Lower leg skin (tissue), 4 donors: ENCODE data around the gene TIMM17A. TPM values are rescaled to one million over a fixed set of nuclear protein-coding genes. Genes with fewer than 3 reads are reported as not detected.
"Not testable (repeated sequence)": the region's sequence is repeated elsewhere in the genome, so short reads cannot be mapped to it uniquely, and the experiment has no call there.

Source experiments
- DNase-seq, 2 donors: peaks; one replicate each; pipeline ENCODE4 v3.0.0-alpha.2; 2019; ENCODE audit warnings: low spot score in 2 of 2
- H3K4me3 ChIP-seq: fragments of 200-600 bp; sonication (generic); 2 replicates; pipeline ENCODE4 v1.5.1; 2017; ENCODE audit warnings: mild to moderate bottlenecking, low read depth; ENCODE audit not compliant: poor library complexity, severe bottlenecking
- CTCF ChIP-seq, 3 donors: fragments of 450-650 bp; IDR thresholded peaks; one replicate each; pipeline ENCODE4 v1.5.1; 2016; ENCODE audit warnings: antibody characterized with exemption in 3 of 3, mild to moderate bottlenecking in 3 of 3, moderate library complexity in 2 of 3
- POLR2A ChIP-seq, 2 donors: fragments of 450-650 bp; IDR thresholded peaks; one replicate each; pipeline ENCODE4 v1.6.1; 2016 to 2017; ENCODE audit warnings: antibody characterized with exemption in 2 of 2, mild to moderate bottlenecking in 1 of 2, moderate library complexity in 1 of 2
- WGBS, 2 donors: methylation state at CpG; one replicate each; pipeline ENCODE4 v1.1.5; 2018; 5-methylcytosine and 5-hydroxymethylcytosine counted together
- intact Hi-C: fragments of 100-400 bp; cut with DNase I; formaldehyde crosslinking; loops from one replicate; pipeline ENCODE4 v1.15.0; 2023; ENCODE audit warnings: low total_unique reads
- microRNA-seq, 2 donors: library from miRNA; unstranded; fragments of <30 nt; microRNA quantifications; one replicate each; pipeline ENCODE4, GENCODE V29; 2016; ENCODE audit warnings: borderline replicate concordance in 2 of 2, borderline number of aligned reads in 1 of 2
- total RNA-seq, 4 donors: library from RNA; depleted of rRNA; stranded (reverse); fragments of >200 nt; gene quantifications; one replicate each; pipeline ENCODE4 v1.1.0, GENCODE V29; 2016

TIMM17A gene
- total RNA-seq, 4 donors from 2014 or later = 18.7 to 22.4 (median 20.2) TPM

- DNase-seq = no peak
- intact Hi-C loops = no loop called here
- H3K4me3 ChIP-seq = no peak overlapping the region
- no peak for TF ChIP-seq POLR2A (IDR thresholded peaks at IDR 0.05)
- TF ChIP-seq CTCF (IDR thresholded peaks at IDR 0.05) = no peak
- 87 to 92% methylated on average over 9 of the region's 9 CpGs for WGBS, 2 donors
These were observed 60.9 kb downstream of the TIMM17A start for GRCh38 chr1:202016022-202016810.

GRCh38 chr1:202016811-202017748 is 61.8 kb downstream of the TIMM17A start:
- 85 to 88% methylated on average over 21 of the region's 21 CpGs for WGBS, 2 donors
- H3K4me3 ChIP-seq = no peak overlapping the region
- intact Hi-C loops = no loop called here
- TF ChIP-seq CTCF (IDR thresholded peaks at IDR 0.05) = no peak
- TF ChIP-seq POLR2A (IDR thresholded peaks at IDR 0.05) = no peak
- DNase-seq = no peak

- TF ChIP-seq POLR2A (IDR thresholded peaks at IDR 0.05) (no peak), CTCF (IDR thresholded peaks at IDR 0.05) (no peak)
- intact Hi-C loops = no loop called here
- DNase-seq = no peak
- no peak overlapping the region for H3K4me3 ChIP-seq
- whole genome bisulfite sequencing, 2 donors = 72 to 86% methylated on average over 11 to 12 of the region's 18 CpGs
These were observed 62.6 kb downstream of the TIMM17A start for GRCh38 chr1:202017749-202018467.

GRCh38 chr1:202018468-202019234 is 63.3 kb downstream of the TIMM17A start:
- DNase-seq = no peak
- intact Hi-C loops = no loop called here

GRCh38 chr1:202019235-202019558 is 63.9 kb downstream of the TIMM17A start:
- 58 to 69% methylated on average over 8 of the region's 8 CpGs for WGBS, 2 donors
- DNase-seq, intact Hi-C loops, H3K4me3 ChIP-seq: not testable (repeated sequence)

More at GRCh38 chr1:202018468-202019234, 63.3 kb downstream of the TIMM17A start:
- TF ChIP-seq POLR2A (IDR thresholded peaks at IDR 0.05) (no peak), CTCF (IDR thresholded peaks at IDR 0.05) (no peak)
- WGBS, 2 donors = 44% methylated on average over 15 to 19 of the region's 19 CpGs
- H3K4me3 ChIP-seq = no peak overlapping the region

Small RNAs within 50 kb of the gene (microRNA-seq; reads per million reads assigned to microRNA genes)
- 0 reads per million in 2 donors for gene MIR6740

Other genes starting within 250 kb of the TIMM17A start
- 10 to 100 TPM; 12.1 to 16.3 (median 15.4) TPM for gene IPO9, start 126.3 kb upstream of the TIMM17A start, total RNA-seq
- gene SHISA4, start 66.6 kb upstream of the TIMM17A start, total RNA-seq = 10 to 100 TPM in 1 of 4 donors, 1 to 10 TPM in 3; 4.6 to 14.2 (median 7.2) TPM
- gene LMOD1, start 9.0 kb upstream of the TIMM17A start, total RNA-seq = 10 to 100 TPM; 11.2 to 56.7 (median 23.4) TPM
- gene RNPEP, start 27.1 kb downstream of the TIMM17A start, total RNA-seq = 100 to 1,000 TPM in 1 of 4 donors, 10 to 100 TPM in 3; 46.2 to 111 (median 85.3) TPM
- 10 to 100 TPM in 3 of 4 donors, 1 to 10 TPM in 1; 9.8 to 36.4 (median 31.2) TPM for gene ELF3, start 55.1 kb downstream of the TIMM17A start, total RNA-seq
- gene GPR37L1, start 167.4 kb downstream of the TIMM17A start, total RNA-seq = under 1 TPM in 2 of 4 donors, not detected in 2; 0.02 to 0.06 TPM
- gene ARL8A, start 189.2 kb downstream of the TIMM17A start, total RNA-seq = 10 to 100 TPM; 36.5 to 68.4 (median 41.3) TPM
- 1 to 10 TPM; 1.6 to 2.4 (median 2.2) TPM for gene PTPN7, start 205.1 kb downstream of the TIMM17A start, total RNA-seq
- gene LGR6, start 238.3 kb downstream of the TIMM17A start, total RNA-seq = 1 to 10 TPM in 2 of 4 donors, under 1 TPM in 2; 0.39 to 4.4 (median 1.8) TPM